Measurements from ENCODE around the gene KIF27. TPM values are rescaled to one million over a fixed set of nuclear protein-coding genes. Genes with fewer than 3 reads are reported as not detected.
"Not testable (repeated sequence)": the region's sequence is repeated elsewhere in the genome, so short reads cannot be mapped to it uniquely, and the experiment has no call there.

Gene KIF27
- total RNA-seq, 1 donor from 2014 or later, result 3.0 TPM

DNA sequence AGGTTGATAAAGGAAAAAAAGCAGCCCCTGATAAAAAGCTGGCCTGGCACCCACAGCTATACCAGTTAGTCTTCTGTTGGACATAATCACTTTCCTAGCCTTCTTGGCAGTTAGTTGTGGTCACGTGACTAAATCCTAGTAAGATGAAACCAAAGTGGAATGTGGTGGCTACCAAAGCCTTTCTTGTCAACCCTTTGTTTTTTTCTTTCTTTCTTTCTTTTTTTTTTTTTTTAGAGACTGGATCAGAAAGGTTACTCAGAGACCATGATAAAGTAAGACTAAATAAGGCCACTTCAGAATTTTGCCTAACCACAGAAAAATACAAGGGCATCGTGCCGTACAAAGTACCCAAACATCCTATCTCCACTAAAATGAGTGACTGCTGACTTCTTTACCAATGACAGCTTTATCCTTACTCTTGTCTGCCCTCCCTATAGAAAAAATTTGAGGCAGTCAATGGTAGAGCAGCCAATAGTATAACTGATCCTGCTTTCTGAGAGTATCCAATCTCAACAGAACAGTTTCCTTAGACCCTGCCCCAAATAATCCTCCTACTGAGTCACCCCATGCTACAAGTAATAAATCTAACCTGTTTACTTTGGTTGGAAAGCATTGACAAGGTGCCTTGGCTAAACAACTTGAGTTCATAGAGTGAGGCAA is 14.2 kb upstream of the KIF27 start:
- DNase-seq (ENCODE audit: low spot score), result no peak
- intact Hi-C loops (cut with DNase I), result loop anchor here (5.0 kb wide), 1 partner anchor 237 kb away; no protein-coding TSS in a partner anchor

DNA sequence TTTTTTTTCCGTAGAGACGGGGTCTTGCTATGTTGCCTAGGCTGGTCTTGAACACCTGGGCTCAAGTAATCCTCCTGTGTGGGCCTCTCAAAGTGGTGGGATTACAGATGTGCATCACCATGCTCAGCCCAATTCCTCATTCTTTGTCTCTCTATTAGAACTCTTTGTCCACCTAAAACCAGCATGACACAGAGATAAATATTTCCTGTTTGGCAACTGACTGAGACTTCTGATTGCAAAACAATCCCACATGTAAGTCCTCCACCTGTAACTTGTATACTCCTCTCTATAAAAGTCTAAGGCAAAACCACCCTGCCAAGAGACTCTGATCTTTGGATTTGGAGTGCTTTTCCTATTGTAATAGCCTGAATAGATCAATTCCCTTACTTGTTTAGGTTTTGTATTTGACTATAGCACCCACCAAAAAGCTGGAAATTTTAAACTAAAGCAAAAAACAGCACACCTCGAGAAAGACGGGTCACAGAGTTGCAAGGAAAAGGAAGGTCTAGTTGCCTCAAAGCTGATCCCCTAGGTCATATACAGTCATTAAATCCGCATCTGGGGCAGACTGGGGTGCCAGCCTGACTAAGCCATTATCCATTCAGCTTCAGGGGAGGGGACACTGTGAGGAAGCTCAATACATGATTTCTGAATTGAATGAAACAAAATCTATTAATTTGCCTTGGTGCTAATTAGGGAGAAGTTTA is 13.5 kb upstream of the KIF27 start:
- intact Hi-C loops (cut with DNase I), result loop anchor here (5.0 kb wide), 1 partner anchor 238 kb away; no protein-coding TSS in a partner anchor
- no peak for DNase-seq (ENCODE audit: low spot score)

DNA sequence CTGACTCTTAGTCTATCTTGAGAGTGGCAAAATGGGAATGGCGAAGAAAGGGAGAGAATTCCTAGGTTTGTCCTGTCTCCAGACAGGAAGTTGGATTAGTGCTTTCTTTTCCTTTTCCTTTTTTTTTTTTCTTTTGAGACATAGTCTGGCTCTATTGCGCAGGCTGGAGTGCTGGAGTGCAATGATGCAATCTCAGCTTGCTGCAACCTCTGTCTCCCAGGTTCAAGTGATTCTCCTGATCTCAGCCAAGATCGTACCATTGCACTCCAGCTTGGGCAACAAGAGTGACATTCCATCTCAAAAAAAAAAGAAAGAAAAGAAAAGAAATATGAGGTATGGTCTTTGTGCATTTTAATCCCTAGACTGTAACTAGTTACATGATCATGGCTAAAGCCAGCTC is 12.6 kb upstream of the KIF27 start:
- intact Hi-C loops (cut with DNase I), result no loop called here
- peak; percentile 63 for DNase-seq (ENCODE audit: low spot score)

DNA sequence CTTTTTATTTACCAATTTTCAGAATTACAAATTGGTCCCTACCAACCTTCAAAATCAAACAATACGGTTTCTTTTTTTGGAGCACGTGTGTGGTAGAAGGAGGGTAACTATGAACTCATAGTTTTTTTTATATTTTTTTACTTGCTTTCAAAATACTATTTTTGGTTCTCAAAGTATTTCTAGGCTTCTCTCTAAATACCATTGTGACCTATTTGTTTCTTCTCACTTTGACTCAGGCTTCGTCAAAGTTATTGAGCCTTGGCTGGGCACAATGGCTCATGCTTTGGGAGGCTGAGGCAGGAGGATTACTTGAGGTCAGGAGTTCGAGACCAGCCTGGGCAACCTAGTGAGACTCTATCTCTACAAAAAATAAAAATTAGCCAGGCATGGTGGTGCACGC is 11.6 kb upstream of the KIF27 start:
- intact Hi-C loops (cut with DNase I), result no loop called here

DNA sequence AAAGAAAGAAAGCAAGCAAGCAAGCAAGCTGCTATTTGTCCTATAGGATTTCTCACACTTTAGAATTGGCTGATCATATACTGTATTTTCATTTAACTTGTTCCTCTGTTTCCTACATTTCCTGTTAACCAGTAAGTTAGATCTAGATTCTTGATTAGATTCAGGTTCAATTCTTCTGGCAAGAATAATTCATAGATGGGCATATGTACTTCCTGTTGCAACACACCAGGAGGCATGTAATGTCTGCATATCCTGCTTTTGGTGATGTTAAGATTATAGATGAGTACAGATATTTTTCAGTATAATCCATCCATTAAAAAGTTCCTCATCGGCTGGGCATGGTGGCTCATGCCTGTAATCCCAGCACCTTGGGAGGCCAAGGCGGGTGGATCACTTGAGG is 10.8 kb upstream of the KIF27 start:
- intact Hi-C loops (cut with DNase I), result no loop called here
- DNase-seq (ENCODE audit: low spot score), result no peak

More for the DNA sequence above, 11.6 kb upstream of the KIF27 start:
- no peak for DNase-seq (ENCODE audit: low spot score)

DNA sequence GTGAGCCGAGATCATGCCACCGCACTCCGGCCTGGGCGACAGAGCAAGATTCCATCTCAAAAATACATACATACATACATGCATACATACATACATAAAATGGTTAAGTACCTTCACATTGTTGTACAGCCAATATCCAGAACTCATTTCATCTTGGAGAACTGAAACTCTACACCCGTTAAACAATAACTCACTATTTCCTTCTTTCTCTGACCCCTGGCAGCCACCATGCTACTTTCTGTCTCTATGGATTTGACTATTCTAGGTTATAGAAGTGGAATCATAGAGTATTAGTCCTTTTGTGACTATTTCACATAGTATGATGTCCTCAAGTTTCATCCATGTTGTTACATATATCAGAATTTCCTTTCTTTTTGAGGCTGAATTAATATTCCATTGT is 9.6 kb upstream of the KIF27 start:
- intact Hi-C loops (cut with DNase I), result no loop called here
- no peak for DNase-seq (ENCODE audit: low spot score)

DNA sequence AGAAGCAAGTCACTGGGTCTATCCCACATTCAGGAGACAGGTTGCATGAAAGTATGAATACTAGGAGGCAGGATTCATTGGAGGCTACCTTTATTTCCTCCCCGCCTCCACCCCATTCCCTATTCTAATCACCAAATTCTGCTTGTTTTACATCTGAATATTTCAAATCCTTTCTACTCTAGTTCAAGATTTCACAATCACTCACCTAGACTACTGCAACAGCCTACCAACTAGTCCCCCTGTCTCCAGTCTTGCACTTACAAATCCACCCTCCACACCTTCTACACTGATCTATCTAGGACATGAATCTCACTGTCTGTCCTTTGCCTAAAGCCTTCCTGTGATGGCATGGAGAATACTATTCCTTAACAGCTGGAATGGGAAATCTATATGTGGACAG is 6.4 kb upstream of the KIF27 start:
- DNase-seq (ENCODE audit: low spot score), result no peak
- intact Hi-C loops (cut with DNase I), result no loop called here

DNA sequence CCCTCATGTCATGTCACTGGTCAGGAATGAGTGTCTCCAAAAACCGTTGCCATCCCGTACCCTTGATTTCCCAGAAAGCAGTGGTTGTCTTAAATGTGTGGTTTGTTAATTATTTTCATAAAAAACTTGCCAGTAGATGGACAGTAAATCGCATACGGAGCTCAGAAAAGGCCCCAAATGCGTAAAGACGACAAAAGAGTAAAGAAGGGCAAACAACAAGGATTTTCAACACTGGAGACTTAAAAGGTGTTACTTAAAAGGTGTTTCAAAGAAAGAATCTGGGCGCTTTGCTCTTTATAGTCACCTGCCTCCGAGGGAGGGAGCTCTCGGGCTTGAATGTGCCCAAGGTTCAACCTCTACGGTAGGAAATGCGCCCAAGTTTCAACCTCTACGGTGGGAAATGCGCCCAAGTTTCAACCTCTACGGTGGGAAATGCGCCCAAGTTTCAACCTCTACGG is 734 bp downstream of the KIF27 start:
- DNase-seq (ENCODE audit: low spot score), result no peak
- intact Hi-C loops (cut with DNase I), result loop anchor here (5.0 kb wide), 1 partner anchor 37 kb away; a partner anchor contains a TSS

DNA sequence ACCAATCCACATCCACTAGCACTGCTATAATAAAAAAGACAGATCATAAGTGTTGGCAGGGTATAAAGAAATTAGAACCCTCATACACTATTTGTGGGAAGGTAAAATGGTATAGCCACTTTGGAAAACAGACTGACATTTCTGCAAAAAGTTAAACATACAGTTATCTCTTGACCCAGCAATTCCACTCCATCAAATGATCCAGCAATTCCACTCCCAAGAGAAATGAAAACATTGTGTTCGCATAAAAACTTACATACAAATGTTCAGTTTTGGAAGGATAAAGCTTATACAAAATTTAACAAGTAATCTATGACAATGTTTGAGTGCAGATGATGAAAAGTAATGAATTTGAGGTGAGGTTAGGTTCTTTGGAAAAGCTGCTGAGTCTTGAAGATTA is 2.1 kb downstream of the KIF27 start:
- DNase-seq (ENCODE audit: low spot score), result no peak
- intact Hi-C loops (cut with DNase I), result no loop called here

DNA sequence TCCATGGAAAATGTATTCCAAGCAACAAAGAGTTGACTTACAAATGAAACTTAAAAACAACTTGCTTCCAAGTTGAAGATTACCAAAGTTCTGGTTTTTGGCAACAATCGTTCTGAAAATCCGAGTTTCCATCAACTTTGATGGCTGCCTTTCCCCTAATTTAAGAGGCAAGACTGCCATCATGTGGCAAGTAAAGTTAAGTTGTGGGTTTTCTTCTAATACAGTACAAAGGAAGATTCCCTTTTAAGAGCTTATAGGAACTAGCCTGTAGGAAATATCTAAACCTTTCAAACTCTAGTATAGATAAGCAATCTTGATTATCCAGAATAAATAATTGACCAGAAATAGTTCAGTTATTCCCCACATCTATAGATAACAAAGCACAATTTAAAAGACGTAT is 9.0 kb downstream of the KIF27 start:
- intact Hi-C loops (cut with DNase I); DNase-seq (ENCODE audit: low spot score): not testable (repeated sequence)

DNA sequence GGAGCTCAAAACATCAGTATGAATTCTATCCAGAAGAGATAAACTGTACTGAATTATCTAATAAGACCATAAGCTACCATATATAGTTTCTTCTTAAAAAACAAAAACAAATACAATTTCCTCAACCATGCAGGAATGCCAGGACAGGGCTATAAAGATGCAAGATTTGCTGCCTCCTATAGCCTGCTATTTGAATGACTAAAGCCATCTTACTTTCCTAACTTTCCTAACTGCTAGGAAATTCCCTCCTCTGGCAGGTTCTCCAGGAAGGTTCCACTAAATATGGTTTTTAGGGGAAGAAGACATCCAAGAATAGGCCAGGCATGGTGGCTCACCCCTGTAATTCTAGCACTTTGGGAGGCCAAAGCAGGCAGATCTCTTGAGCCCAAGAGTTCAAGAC is 15.1 kb downstream of the KIF27 start:
- intact Hi-C loops (cut with DNase I), result no loop called here
- DNase-seq (ENCODE audit: low spot score), result no peak

DNA sequence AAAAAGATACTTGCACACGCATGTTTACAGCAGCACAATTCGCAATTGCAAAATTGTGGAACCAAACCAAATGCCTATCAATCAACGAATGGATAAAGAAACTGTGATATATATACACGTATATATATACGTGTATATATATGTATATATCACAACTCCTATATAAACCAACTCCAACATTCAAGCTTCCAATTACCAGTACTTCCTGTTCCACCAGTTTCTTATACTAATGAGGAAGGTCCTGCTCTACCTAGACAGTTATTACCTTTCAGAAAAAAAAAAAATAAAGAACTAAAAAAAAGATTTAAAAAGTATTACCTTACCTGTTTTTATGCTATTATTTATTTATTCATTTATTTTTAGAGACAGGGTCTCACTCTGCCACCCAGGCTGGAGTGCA is 20.6 kb downstream of the KIF27 start:
- intact Hi-C loops (cut with DNase I); DNase-seq (ENCODE audit: low spot score): not testable (repeated sequence)

DNA sequence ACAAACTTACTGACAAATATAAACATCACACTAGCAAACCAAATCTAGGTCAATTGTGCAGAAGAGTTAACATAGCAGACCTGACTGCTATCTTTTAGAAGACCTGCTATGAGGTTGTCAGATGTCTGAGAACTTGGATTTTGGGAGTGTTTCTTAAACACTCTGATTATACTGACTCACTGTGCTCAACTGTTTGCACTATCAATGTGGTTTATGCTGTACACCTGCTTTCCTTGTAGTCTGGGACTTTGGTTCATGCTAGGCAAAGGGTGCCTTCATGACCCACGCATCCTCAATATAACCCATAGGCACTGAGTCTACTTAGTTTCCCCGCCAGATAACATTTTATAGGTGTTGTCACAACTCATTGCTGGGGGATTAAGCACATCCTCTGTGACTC is 26.9 kb downstream of the KIF27 start:
- DNase-seq (ENCODE audit: low spot score); intact Hi-C loops (cut with DNase I): not testable (repeated sequence)

DNA sequence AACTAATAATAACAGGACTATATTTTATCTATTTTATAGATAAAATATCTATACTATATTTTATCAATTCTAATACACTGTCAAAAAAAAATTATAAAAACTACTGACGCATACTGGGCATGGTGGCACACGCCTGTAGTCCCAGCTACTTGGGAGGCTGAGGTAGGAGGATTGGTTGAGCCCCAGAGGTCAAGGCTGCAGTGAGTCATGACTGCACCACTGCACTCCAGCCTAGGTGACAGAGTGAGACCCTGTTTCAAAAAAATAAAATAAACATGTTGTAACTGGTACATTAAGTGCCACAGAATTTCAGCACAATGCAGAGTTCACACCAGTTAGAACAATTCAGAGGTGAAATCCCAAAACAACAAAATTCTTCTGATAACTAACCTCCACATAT is 34.7 kb downstream of the KIF27 start:
- DNase-seq (ENCODE audit: low spot score); intact Hi-C loops (cut with DNase I): not testable (repeated sequence)

DNA sequence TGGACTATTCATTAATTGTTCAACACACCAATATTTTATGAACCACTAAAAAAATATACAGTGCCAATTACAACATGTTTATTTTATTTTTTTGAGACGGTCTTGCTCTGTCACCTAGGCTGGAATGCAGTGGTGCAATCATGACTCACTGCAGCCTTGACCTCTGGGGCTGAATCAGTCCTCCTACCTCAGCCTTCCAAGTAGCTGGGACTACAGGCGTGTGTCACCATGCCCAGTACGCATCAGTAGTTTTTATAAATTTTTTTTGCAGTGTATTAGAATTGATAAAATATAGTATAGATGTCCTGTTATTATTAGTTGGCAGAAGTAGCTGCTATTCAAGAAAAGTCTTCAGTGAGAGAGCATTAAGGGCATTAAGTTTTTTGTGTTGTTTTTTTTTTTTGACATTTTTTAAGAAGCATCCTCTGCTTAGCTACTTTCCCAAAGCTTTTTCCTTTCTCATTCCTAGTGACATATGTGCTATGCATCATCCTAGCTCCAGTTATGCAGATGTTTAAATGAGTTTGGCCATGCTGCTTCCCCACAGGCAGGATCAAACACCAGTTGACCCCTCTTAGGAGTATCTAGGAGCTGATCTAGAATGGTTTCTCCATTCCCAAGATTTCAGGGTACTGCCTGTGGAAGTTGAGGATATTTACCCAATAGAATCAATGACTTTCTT is 35.5 kb downstream of the KIF27 start:
- DNase-seq (ENCODE audit: low spot score); intact Hi-C loops (cut with DNase I): not testable (repeated sequence)

DNA sequence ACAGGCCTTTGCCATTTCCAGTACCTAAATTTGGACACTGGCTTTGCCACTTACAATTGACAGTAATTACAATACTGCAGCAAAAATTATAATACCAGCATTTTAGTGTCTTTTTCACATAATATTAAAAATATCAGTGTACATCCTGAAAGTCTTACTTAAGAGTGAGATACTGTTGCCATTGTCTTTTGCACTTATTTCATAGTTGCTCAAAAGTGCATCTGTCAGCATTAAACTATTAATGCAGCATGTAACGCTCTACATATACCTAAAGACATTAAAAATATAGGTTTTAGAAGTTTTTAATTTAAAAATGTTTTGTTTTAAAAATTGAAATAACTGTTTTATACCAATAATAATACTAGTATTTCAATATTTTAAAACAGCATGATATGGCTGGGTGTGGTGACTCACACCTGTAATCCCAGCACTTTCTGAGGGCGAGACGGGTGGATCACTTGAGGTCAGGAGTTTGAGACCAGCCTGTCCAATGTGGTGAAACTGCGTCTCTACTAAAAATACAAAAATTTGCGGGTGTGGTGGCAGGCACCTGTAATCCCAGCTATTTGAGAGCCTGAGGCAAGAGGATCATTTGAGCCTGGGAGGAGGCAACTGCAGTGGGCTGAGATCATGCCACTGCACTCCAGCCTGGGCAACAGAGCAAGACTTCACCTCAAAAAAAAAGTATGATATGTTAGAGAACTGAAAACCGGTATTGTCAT is 39.4 kb downstream of the KIF27 start:
- DNase-seq (ENCODE audit: low spot score); intact Hi-C loops (cut with DNase I): not testable (repeated sequence)

DNA sequence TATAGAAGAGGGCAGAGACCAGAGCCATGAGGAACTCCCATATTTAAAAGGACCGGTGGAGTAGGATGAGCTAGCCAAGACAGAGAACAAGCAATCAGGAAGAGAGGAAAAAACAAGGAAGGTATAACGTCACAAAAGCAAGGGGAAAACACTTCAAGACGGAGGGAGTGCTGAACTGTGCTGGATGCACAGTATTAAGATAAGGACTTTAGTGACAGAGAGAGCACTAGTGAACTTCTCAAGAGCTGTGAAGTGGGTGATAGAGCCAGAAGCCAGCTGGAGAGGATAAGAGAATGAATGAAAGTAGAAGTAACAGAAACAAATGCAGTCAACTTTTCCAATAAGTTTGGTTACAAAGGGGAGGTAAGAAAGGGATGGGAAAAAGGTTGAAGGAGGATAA is 45.7 kb downstream of the KIF27 start:
- DNase-seq (ENCODE audit: low spot score); intact Hi-C loops (cut with DNase I): not testable (repeated sequence)

DNA sequence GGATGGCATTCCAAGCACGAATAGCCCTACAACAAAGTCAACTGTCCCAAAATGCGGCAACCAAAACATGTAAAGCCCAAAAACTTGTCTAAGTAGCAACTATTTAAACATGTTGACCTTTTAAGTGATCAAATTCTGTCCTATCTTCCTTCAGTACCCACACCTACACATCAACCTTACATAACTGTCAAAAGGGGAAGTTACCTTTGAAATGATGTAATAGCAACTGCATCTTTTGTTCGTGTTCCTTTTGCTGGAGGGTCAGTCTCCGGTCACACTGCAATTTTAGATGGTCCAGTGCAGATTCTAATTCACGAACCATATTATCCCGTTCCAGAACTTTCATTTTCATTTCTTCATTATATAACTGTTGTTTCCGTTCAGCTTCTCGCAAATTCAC is 71.3 kb downstream of the KIF27 start:
- intact Hi-C loops (cut with DNase I); DNase-seq (ENCODE audit: low spot score): not testable (repeated sequence)

DNA sequence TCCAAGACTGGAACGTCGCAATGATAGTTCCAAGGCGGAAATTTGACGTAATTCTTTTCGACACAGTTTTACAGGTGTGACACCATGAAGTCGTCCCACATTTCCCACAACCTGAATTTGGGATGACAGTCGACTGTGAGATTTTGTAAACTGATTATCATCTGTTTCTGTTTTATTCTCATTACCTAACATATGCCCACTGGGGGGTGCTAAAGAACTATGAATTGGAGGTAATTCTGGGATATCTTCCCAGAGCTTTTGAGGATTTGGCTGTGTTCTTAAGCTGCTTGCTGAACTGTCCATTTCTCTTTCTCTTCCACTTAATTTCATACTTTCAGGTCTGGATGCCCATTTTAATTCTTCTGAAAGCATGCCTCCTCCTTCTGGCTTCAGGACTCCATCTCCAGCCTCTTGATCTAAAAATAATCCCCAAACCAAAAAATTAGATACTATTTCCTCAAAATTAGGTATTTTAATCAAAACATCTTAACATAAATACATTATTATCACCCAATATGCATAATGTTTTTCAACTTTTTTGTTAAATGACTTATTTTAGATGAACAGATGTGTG is 84.1 kb downstream of the KIF27 start:
- intact Hi-C loops (cut with DNase I); DNase-seq (ENCODE audit: low spot score): not testable (repeated sequence)

Data from cardiac septum (tissue), 1 donor.